Measurements from ENCODE around the gene FN1. TPM values are rescaled to one million over a fixed set of nuclear protein-coding genes. Genes with fewer than 3 reads are reported as not detected.

FN1 gene
- total RNA-seq (2014; rRNA removed; shearing (Covaris generic)) = 143 and 178 TPM in 2 replicates

DNA sequence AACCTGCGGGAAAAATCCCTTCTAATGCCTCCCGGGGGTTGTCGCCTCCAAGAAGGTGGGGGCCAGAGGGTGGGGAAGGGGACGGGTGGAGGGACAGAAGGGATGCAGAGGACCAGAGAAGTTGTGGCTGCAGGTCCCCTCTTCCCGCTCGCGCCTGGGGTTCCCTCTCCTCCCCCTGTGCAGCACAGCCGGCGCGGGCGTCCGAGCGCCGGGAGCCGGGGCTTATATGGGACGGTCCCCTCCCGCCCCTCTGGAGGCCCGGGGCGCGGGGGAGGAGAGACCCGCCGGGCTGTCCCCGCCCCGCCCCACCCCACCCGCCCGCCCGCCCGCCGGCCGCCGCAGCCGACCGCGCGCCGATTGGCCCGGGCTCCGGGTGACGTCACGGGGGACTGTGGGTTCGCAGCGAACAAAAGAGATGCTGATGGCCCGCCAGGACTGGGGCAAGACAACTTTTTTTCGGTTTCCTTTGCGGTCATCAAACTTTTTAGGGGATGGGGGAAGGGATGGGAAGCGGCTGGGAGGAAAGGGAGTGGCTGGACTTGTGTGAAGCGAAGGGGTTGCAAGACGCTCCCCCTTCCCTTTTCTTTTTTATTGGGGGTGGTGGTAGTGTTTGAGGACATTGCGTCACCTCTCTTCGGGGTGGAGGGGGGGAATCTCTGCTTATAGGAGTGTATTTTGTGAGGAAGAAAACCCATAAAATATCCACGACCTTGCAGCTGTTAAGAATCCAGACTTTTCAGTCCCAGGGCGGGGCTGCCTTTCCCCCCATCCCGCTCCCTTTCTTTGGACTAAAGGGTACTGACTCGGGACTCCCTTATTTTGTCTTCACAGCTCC is at the start of gene FN1:
Gene FN1, minus strand, starts transcription at position 199 of the 835 bp plus-strand sequence. CDS start 266 bp downstream, outside the sequence.
- H3K36me3 ChIP-seq = peaks cover 6% of the 10 kb centered on the region
- peak within 1 kb of the TSS; percentile 87 for H3K4me3 ChIP-seq
- H3K9me3 ChIP-seq (replicated peaks) = no peaks in the 10 kb centered on the region
- H3K4me1 ChIP-seq = no peaks in the 10 kb centered on the region; the same call in 1 of the 2 replicates
- H3K27me3 ChIP-seq = no peaks in the 10 kb centered on the region
- peak within 1 kb of the TSS; percentile 84 for H3K27ac ChIP-seq
- peak; percentile 93 to 94 for DNase-seq

DNA sequence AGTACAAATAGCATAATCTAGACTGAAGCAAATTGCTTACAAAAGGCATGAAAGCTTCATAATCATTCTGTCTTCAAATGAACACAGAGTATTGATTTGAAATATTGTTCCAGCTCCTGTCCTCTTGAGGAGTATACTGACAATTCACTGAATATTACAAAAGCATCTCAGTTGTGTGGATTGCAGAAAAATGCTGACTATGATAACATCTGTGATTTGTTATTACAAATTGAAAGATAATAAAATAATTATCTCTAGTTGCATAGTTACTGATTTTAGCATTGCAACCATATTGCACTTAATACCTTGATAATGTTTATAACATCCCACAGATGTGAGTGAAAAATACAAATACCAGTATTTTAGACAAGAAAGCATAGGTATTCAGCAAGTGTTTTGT is 49.2 kb upstream of the FN1 start:
- no peaks in the 10 kb centered on the region for H3K4me1 ChIP-seq
- no peaks in the 10 kb centered on the region for H3K36me3 ChIP-seq
- H3K4me3 ChIP-seq = no peak overlapping the region
- no peaks in the 10 kb centered on the region for H3K9me3 ChIP-seq (replicated peaks)
- H3K27me3 ChIP-seq = no peaks in the 10 kb centered on the region
- no peak overlapping the region for H3K27ac ChIP-seq
- DNase-seq = no peak

DNA sequence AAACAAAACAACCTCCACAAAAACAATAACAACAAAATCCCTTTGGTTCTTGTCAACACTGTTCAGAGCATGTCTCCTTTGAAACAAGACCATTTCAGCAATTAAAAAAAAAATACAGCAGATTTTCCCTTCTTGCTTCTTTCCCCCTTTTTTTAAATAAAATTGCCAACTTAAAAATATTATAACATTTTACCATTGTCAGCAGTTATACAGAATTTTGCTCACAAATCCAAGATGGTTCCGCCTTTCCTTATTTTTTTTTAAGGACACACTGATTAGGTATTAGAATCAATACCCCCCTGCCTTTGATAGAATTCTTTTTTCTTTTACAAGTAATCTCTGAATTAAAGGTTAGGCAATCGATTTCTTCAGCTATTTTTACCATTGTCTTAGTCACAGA is 48.7 kb upstream of the FN1 start:
- Histone ChIP-seq H3K27ac (no peak overlapping the region), H3K4me3 (no peak overlapping the region), H3K9me3 (replicated peaks) (no peaks in the 10 kb centered on the region), H3K27me3 (no peaks in the 10 kb centered on the region), H3K36me3 (no peaks in the 10 kb centered on the region), H3K4me1 (no peaks in the 10 kb centered on the region)
- no peak for DNase-seq

DNA sequence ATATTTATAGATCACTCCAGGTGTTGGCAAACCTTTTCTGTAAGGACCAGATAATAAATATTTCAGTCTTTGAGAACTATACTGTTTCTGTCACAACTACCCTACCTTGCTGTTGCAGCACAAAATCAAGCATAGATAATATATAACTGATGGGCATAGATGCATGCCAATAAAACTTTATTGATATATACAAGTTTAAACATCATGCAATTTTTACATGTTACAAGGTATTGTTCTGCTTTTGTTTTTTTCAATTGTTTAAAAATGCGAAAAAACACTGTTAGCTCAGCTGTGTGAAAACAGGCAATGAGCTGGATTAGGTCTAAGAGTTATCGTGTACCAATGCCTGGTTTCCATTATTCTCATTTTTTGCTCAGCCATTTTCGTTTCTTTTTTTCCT is 47.6 kb upstream of the FN1 start:
- Histone ChIP-seq H3K9me3 (replicated peaks) (no peaks in the 10 kb centered on the region), H3K4me1 (no peaks in the 10 kb centered on the region), H3K36me3 (no peaks in the 10 kb centered on the region), H3K4me3 (no peak overlapping the region), H3K27ac (no peak overlapping the region), H3K27me3 (no peaks in the 10 kb centered on the region)
- DNase-seq = no peak

DNA sequence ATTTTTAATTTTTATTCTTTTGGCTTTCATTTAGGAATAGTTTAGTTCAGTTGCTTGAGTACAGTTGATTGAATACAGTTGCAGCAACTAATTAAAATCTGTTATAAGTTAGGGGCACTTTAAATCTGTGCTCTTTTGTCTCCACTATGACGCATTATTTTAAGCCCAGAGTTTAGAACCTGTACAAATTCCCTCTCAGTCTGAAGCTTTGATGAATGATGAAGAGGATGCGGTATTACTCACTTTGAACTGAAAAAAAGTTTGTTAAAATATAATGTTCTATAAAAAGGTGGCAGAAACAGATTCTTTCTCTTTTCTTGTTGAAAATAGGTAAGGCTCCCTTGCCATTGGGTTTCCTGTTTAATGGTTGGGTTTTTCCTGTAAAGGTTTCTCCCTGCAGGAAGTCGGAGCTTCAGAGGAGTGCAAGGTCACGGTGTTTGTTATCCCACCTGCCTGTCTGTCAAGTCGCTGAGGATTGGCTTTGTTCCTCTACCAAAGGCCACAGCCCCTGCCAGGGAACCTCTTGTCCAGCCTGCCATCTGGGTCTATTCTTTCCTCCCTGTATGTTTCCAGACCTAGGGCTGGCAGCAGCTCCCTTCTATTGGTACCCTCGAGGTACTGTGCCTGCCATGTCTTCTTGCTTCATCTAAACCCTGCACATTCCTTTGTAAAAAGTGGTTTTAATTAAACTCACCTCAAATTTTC is 43.8 kb upstream of the FN1 start:
- no peaks in the 10 kb centered on the region for H3K4me1 ChIP-seq
- no peaks in the 10 kb centered on the region for H3K27me3 ChIP-seq
- no peak for DNase-seq
- H3K4me3 ChIP-seq = no peak overlapping the region
- no peak overlapping the region for H3K27ac ChIP-seq
- H3K36me3 ChIP-seq = no peaks in the 10 kb centered on the region
- no peaks in the 10 kb centered on the region for H3K9me3 ChIP-seq (replicated peaks)

DNA sequence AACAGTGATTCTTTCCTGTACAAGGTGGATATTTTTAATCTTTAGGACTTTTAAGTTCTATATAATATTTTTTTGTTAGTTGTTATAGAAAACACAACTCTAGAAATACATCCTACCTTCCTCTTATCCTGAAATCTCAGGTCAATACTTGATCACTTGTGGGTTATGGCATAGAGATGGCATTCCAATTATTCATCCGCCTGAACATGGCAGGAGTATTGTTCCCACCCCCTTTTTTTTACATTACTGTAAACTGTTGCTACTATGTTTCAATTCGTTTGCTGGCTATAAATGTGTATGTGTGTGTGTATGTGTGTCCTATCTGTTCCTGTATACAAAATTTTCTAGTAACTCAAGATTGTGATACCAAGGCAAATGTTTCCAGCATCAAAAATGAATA is 43.3 kb upstream of the FN1 start:
- Histone ChIP-seq H3K9me3 (replicated peaks) (no peaks in the 10 kb centered on the region), H3K4me3 (no peak overlapping the region), H3K4me1 (no peaks in the 10 kb centered on the region)

DNA sequence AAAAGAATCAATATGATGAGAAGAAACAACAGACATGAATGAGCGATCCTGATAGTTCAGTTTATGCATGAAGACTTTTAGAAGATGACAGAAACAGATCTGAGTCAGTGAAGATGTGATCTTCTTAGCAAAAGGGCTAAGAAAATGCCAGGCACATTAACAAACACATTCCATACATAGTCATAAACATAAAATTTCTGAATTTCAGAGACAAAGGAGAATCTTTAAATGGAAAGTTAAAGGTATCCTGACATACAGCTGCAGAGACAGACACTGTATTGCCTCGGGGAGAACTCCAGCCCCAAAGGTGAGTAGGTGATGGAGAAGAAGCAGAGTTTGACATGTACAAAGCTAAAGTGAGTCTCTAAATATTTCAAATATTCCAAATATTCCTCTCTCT is 40.6 kb upstream of the FN1 start:
- Histone ChIP-seq H3K4me1 (no peaks in the 10 kb centered on the region), H3K36me3 (no peaks in the 10 kb centered on the region), H3K4me3 (no peak overlapping the region), H3K27ac (no peak overlapping the region), H3K27me3 (no peaks in the 10 kb centered on the region), H3K9me3 (replicated peaks) (no peaks in the 10 kb centered on the region)
- no peak for DNase-seq

More for the DNA sequence above, 43.3 kb upstream of the FN1 start:
- H3K27me3 ChIP-seq = no peaks in the 10 kb centered on the region
- no peak for DNase-seq
- H3K27ac ChIP-seq = no peak overlapping the region
- no peaks in the 10 kb centered on the region for H3K36me3 ChIP-seq

DNA sequence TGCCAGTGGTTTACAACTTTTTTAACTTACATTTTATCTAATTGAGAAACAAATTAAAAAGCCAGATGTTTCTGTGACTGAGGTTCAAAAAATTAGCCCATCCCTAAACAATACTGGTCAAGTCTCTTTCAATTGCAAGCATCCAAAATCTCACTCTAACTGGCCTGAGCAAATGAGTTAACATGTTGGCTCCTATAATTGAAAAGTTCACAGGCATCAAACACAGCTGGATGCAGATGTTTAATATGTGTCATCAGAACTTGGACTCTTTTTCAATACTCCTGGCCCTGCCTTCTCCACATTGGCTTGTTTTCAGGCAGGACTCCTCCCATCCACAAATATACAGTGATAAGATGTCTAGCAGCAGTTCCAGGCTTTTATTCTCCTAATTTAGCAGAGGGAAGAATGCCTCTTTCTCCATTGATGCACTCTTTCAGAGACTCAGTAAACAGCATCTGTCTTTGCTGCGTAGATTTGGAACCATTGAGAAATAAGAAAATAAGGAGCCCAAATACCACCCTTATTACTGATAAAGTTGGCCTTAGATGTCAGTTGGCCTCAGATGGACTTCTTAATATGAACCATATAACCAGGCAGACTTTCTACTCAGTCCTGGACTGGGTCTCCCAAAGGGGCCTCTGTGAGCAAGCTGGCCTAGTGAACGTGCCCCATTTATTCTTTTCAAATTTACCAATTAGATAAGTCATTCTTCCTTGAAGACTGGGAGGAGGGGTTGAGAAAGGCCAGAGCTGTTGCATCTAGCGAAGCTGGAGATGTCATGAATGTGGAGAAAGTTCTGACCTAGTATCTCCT is 30.4 kb upstream of the FN1 start:
- no peaks in the 10 kb centered on the region for H3K9me3 ChIP-seq (replicated peaks)
- DNase-seq = no peak
- H3K27ac ChIP-seq = peak overlapping the region; percentile 46
- no peak overlapping the region for H3K4me3 ChIP-seq
- peaks cover 10% of the 10 kb centered on the region for H3K4me1 ChIP-seq
- no peaks in the 10 kb centered on the region for H3K27me3 ChIP-seq
- no peaks in the 10 kb centered on the region for H3K36me3 ChIP-seq

DNA sequence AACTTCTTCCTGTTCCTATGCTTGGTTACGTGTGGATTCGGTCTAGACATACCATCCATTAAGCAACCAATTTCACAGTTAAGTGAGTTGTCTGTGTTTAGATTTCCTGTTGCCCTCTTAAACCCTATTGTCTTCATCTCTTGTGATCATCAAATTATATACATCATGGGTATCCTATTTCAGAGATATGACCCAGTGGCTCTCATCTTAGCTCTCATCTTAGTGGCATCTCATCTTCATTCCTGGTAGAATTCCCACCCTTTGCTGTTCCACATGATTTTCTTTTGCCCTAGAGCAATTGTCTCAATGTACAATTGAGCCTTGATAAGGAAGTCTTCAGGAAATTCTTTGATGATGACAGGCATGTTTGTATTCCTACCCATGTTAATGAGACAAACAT is 29.4 kb upstream of the FN1 start:
- peak overlapping the region; percentile 46 for H3K27ac ChIP-seq
- H3K27me3 ChIP-seq = no peaks in the 10 kb centered on the region
- H3K4me3 ChIP-seq = no peak overlapping the region
- H3K36me3 ChIP-seq = no peaks in the 10 kb centered on the region
- no peaks in the 10 kb centered on the region for H3K9me3 ChIP-seq (replicated peaks)
- H3K4me1 ChIP-seq = peaks cover 16% of the 10 kb centered on the region
- DNase-seq = peak in 1 of 2 experiments; percentile 57

DNA sequence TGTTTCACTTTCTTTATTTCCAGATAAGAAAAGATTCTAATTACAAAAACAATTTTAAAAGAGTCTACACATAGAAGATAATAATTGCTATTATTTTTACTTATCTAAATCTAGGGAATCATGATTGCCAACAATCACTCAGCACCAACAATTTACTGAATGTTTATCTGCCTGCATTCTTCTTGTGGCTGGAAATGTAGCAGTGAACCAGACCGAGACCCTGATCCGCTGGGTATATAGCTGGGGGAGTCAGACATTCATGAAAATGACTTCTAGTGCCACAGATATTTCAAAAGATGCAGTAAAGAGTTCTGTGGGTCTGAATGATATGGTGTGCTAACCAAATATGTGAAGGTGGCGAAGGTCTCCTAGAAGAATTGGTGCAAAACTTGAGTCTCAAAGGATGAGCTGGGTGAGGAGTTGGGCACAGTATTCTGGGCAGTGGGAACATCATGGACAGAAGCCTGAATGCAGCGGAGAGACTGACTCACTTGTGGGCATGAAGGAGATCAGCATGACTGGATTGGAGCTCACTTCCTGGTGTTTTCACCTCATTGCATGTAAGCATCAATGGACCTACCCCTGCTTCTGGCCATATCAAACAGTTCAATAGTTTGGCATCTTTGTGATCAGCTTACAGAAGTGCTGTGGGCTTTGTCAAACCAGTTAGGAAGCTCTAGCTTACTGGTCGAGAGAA is 26.1 kb upstream of the FN1 start:
- Histone ChIP-seq H3K4me3 (no peak overlapping the region), H3K27ac (no peak overlapping the region; the same call in 1 of the 2 replicates), H3K4me1 (peaks cover 18% of the 10 kb centered on the region), H3K9me3 (replicated peaks) (no peaks in the 10 kb centered on the region), H3K27me3 (no peaks in the 10 kb centered on the region), H3K36me3 (no peaks in the 10 kb centered on the region)
- DNase-seq = no peak

DNA sequence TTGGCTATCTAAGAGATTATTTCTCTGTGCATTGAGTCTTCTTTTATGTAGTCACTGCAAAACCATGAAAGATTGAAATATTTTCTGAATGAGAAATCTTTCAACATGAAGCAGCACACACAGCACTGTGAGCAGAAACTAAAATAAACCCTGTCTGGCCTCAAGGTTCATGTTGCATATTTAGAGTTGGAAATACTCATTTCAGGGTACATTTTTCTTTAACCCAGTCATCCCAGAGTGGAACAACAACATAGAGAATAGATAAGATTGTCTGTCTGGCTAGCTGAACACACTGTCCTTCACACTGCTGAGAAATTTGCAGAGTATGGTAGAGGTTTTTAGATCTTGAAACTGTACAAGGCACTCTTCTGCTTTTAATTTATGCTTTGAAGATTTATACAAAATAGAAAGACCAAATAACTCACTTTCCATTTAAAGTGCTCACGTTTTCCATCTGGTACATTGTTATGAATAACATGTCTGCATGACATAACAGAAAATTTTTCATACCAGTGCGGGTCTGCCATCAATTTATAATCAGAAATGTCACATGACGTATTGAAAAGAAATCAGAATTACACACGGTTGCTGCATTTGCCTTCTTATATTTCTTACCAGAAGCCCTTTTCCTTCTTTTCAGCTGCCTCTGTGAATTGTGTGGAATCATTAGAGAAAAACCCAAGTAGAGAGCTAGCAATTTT is 25.0 kb upstream of the FN1 start:
- peak in 1 of 2 experiments; percentile 41 for DNase-seq
- Histone ChIP-seq H3K27ac (peak overlapping the region; percentile 34), H3K9me3 (replicated peaks) (no peaks in the 10 kb centered on the region), H3K4me1 (peaks cover 18% of the 10 kb centered on the region), H3K4me3 (no peak overlapping the region), H3K36me3 (no peaks in the 10 kb centered on the region), H3K27me3 (no peaks in the 10 kb centered on the region)

DNA sequence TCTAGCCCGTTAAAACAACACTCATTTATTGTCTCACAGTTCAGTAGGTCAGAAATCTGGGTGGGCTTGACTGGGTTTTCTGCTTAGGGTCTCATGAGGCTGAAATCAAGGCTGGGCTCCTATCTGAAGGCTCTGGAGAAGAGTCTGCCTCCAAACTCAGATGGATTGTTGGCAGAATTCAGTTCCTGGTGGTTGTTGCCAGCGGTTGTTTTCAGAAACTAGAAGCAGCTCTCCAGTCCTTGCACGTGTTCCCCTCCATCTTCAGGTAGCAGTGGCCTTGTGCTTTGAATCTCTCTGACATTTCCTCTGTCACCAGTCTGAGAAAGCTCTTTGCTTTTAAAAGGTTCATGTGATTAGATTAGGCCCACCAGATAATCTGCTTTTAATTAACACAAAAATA is 20.1 kb upstream of the FN1 start:
- DNase-seq = no peak
- Histone ChIP-seq H3K9me3 (replicated peaks) (no peaks in the 10 kb centered on the region), H3K4me3 (no peak overlapping the region), H3K27me3 (no peaks in the 10 kb centered on the region), H3K4me1 (peaks cover 5% of the 10 kb centered on the region), H3K36me3 (no peaks in the 10 kb centered on the region), H3K27ac (no peak overlapping the region)

DNA sequence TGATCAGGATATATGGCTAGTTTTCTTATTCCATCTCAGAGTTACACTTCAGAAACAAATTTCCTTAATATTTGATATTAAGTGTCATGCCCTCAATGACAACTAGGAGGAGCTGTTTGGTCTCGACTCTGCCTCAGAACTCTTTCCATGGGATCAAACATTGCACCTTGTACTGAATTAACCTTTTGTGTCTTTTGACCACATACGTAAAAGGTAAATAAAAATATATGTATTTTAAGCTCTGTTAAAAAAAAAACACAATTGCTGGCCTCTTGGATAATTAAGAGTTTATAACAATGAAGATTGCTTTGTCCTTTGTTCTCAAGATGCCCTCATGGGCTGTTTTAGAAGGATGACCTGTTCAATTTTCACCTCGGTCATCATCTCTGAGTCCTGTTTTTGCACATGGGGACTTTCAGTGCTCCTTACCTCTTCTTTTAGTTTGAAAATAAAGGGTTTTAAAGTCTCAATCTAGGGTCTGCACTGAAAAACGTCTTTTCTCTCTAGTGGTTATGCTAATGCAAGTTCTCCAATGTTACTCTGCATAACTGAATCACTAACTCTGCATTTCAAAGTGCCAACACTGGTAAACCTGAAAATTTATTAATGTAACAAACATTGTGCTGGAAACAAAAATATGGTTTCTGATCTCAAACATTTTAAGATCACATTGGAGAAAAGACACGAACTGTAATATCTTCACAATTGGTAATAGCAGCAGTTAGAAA is 18.8 kb upstream of the FN1 start:
- no peaks in the 10 kb centered on the region for H3K27me3 ChIP-seq
- peak in 1 of 2 experiments; percentile 66 for DNase-seq

More for the DNA sequence above, 18.8 kb upstream of the FN1 start:
- no peaks in the 10 kb centered on the region for H3K4me1 ChIP-seq
- no peaks in the 10 kb centered on the region for H3K36me3 ChIP-seq
- no peaks in the 10 kb centered on the region for H3K9me3 ChIP-seq (replicated peaks)
- no peak overlapping the region for H3K27ac ChIP-seq
- no peak overlapping the region for H3K4me3 ChIP-seq

Data from SJCRH30 (cell line).